Stomach (tissue), 9 donors: ENCODE measurements around the gene ATXN1. TPM values are rescaled to one million over a fixed set of nuclear protein-coding genes. Genes with fewer than 3 reads are reported as not detected.

Source experiments
- DNase-seq, 2 donors: peaks; one replicate each; pipeline versions ENCODE4 v3.0.0 to v3.0.0-alpha.2; 2013 to 2019
- H3K27ac ChIP-seq, 5 donors: fragments of 200-600 bp in 4 of 5; sonication (generic) in 4 of 5; one replicate each; pipeline ENCODE4 v1.5.1; 2013 to 2019; ENCODE audit warnings: mild to moderate bottlenecking in 1 of 5, moderate library complexity in 1 of 5
- H3K27me3 ChIP-seq, 3 donors: fragments of 200-600 bp; sonication (generic); one replicate each; pipeline ENCODE4 v1.5.1; 2017 to 2019; ENCODE audit warnings: mixed run types in 1 of 3
- H3K36me3 ChIP-seq, 4 donors: fragments of 200-600 bp; sonication (generic); 1 replicate in 3 of 4; 2 replicates in 1 of 4; pipeline ENCODE4 v1.5.1; 2016 to 2019
- H3K4me1 ChIP-seq, 4 donors: fragments of 200-600 bp; sonication (generic); one replicate each; pipeline ENCODE4 v1.5.1; 2016 to 2019
- H3K4me3 ChIP-seq, 4 donors: fragments of 200-600 bp; sonication (generic) in 3 of 4; one replicate each; pipeline ENCODE4 v1.5.1; 2016 to 2019; ENCODE audit warnings: mild to moderate bottlenecking in 1 of 4
- H3K9me3 ChIP-seq, 4 donors: fragments of 200-600 bp; sonication (generic); one replicate each; pipeline ENCODE4 v1.5.1; 2016 to 2019
- CTCF ChIP-seq, 7 experiments: fragments of 450-650 bp in 4 of 7; fragments of 200-600 bp in 3 of 7; sonication (generic) in 3 of 7; IDR thresholded peaks; one replicate each; pipeline ENCODE4 v1.5.1; 2016 to 2019; ENCODE audit warnings: antibody characterized with exemption in 7 of 7, control low read depth in 2 of 7, mild to moderate bottlenecking in 1 of 7
- EP300 ChIP-seq: sonication (generic); formaldehyde crosslinking; IDR thresholded peaks from one replicate; pipeline ENCODE4 v1.6.1; 2017; ENCODE audit warnings: antibody characterized with exemption
- POLR2A ChIP-seq, 4 donors: fragments of 450-650 bp; IDR thresholded peaks; one replicate each; pipeline ENCODE4 v1.6.1; 2016; ENCODE audit warnings: antibody characterized with exemption in 4 of 4, control low read depth in 2 of 4, mild to moderate bottlenecking in 1 of 4, moderate library complexity in 1 of 4
- POLR2AphosphoS5 ChIP-seq, 3 donors: sonication (generic); formaldehyde crosslinking; IDR thresholded peaks; one replicate each; pipeline ENCODE4 v1.6.1; 2016; ENCODE audit warnings: antibody characterized with exemption in 3 of 3
- WGBS, 5 donors: extraction: QIAGEN DNeasy Blood & Tissue Kit in 3 of 5; methylation state at CpG; one replicate each; pipeline versions ENCODE4 v1.1.5 to v1.1.7; 2013 to 2018; 5-methylcytosine and 5-hydroxymethylcytosine counted together
- intact Hi-C: fragments of 100-400 bp; cut with DNase I; formaldehyde crosslinking; loops from one replicate; pipeline ENCODE4 v1.15.1; 2023; ENCODE audit warnings: low total_unique reads
- polyA plus RNA-seq, 3 donors: library from polyadenylated mRNA; stranded (reverse); fragments of 200-250 nt; gene quantifications; one replicate each; pipeline ENCODE4 v1.2.3, GENCODE V29; 2013
- total RNA-seq, 5 donors: library from RNA; depleted of rRNA; stranded (reverse); fragments of >200 nt; gene quantifications; one replicate each; pipeline versions ENCODE4 v1.1.0 to v1.2.3, GENCODE V29; 2014 to 2016
- donor health status: healthy with polysubstance abuse.
- donor health status: Bipolar disorder and iron deficiency.
- donor health status: healthy.

ATXN1 gene
- total and polyA plus RNA-seq, 8 donors, result 5.2 to 106 (median 39.0) TPM

- Histone ChIP-seq H3K4me1 (peaks cover 12 to 21% (median 16%) of the 10 kb centered on the region in 4 donors), H3K9me3 (no peaks in the 10 kb centered on the region), H3K27me3 (no peaks in the 10 kb centered on the region), H3K36me3 (peaks cover 0 to 7% (median 0%) of the 10 kb centered on the region in 4 donors), H3K27ac (no peak overlapping the region), H3K4me3 (no peak overlapping the region)
- TF ChIP-seq POLR2AphosphoS5 (IDR thresholded peaks at IDR 0.05) (no peak), EP300 (no peak), CTCF (IDR thresholded peaks at IDR 0.05) (no peak), POLR2A (IDR thresholded peaks at IDR 0.05) (no peak)
- intact Hi-C loops, result no loop called here
- no peak for DNase-seq
- 87 to 96% (median 95%) methylated on average over 2 of the region's 2 CpGs for WGBS, 5 donors
These were observed 308.9 kb downstream of the ATXN1 start for GRCh38 chr6:16452348-16452747.

- no peak for TF ChIP-seq EP300
- no peak for TF ChIP-seq CTCF (IDR thresholded peaks at IDR 0.05)
- no peak for TF ChIP-seq POLR2A (IDR thresholded peaks at IDR 0.05)
- no peak for TF ChIP-seq POLR2AphosphoS5 (IDR thresholded peaks at IDR 0.05)
- 94 to 98% (median 96%) methylated on average over 7 of the region's 7 CpGs for WGBS, 5 donors
- Histone ChIP-seq H3K9me3 (no peaks in the 10 kb centered on the region), H3K27ac (no peak overlapping the region), H3K4me3 (no peak overlapping the region), H3K36me3 (peaks cover 0 to 3% (median 0%) of the 10 kb centered on the region in 4 donors), H3K4me1 (peaks cover 12 to 21% (median 18%) of the 10 kb centered on the region in 4 donors), H3K27me3 (no peaks in the 10 kb centered on the region)
- intact Hi-C loops, result no loop called here
- DNase-seq, result no peak
These were observed 310.4 kb downstream of the ATXN1 start for GRCh38 chr6:16450821-16451220.

- H3K4me1 ChIP-seq, result peaks cover 12 to 20% (median 18%) of the 10 kb centered on the region in 4 donors
- no peaks in the 10 kb centered on the region for H3K36me3 ChIP-seq
- H3K27ac ChIP-seq, result no peak overlapping the region
- no peaks in the 10 kb centered on the region for H3K9me3 ChIP-seq
- no peaks in the 10 kb centered on the region for H3K27me3 ChIP-seq
- TF ChIP-seq EP300 (no peak), CTCF (IDR thresholded peaks at IDR 0.05) (no peak), POLR2A (IDR thresholded peaks at IDR 0.05) (no peak), POLR2AphosphoS5 (IDR thresholded peaks at IDR 0.05) (no peak)
- H3K4me3 ChIP-seq, result no peak overlapping the region
- intact Hi-C loops, result no loop called here
- WGBS, 5 donors, result 62 to 83% (median 79%) methylated on average over 3 of the region's 3 CpGs
- DNase-seq, result no peak
These were observed 311.0 kb downstream of the ATXN1 start for GRCh38 chr6:16450285-16450684.

- peaks cover 0 to 8% (median 2%) of the 10 kb centered on the region in 4 donors for H3K4me1 ChIP-seq
- intact Hi-C loops, result no loop called here
- no peaks in the 10 kb centered on the region for H3K36me3 ChIP-seq
- no peaks in the 10 kb centered on the region for H3K27me3 ChIP-seq
- no peak overlapping the region for H3K27ac ChIP-seq
- no peak for TF ChIP-seq POLR2A (IDR thresholded peaks at IDR 0.05)
- no peak overlapping the region for H3K4me3 ChIP-seq
- no peaks in the 10 kb centered on the region for H3K9me3 ChIP-seq
- 70 to 81% (median 77%) methylated on average over 2 of the region's 2 CpGs for WGBS, 5 donors
- DNase-seq, result no peak
These were observed 315.0 kb downstream of the ATXN1 start for GRCh38 chr6:16446273-16446672.

- Histone ChIP-seq H3K36me3 (no peaks in the 10 kb centered on the region), H3K4me3 (no peak overlapping the region), H3K9me3 (no peaks in the 10 kb centered on the region), H3K4me1 (peaks cover 11 to 43% (median 22%) of the 10 kb centered on the region in 4 donors), H3K27me3 (no peaks in the 10 kb centered on the region), H3K27ac (no peak overlapping the region)
- WGBS, 5 donors, result 92 to 98% (median 96%) methylated on average over 3 of the region's 3 CpGs
- intact Hi-C loops, result no loop called here
- TF ChIP-seq EP300 (no peak), POLR2A (IDR thresholded peaks at IDR 0.05) (no peak), CTCF (IDR thresholded peaks at IDR 0.05) (no peak), POLR2AphosphoS5 (IDR thresholded peaks at IDR 0.05) (no peak)
- no peak for DNase-seq
These were observed 319.2 kb downstream of the ATXN1 start for GRCh38 chr6:16442031-16442430.
